Activated naive CD8-positive, alpha-beta T cell treated with anti-CD3 and anti-CD28 coated beads for 36 hours (primary cell): ENCODE results near the gene AMD1. TPM values are rescaled to one million over a fixed set of nuclear protein-coding genes. Genes with fewer than 3 reads are reported as not detected.

Source experiments
- DNase-seq: peaks from one replicate; pipeline ENCODE4 v3.0.0; 2021
- H3K27ac Mint-ChIP-seq: one replicate; pipeline ENCODE4 v1.8.0; 2022; ENCODE audit warnings: mild to moderate bottlenecking, moderate library complexity, mixed read lengths
- H3K27me3 Mint-ChIP-seq: one replicate; pipeline ENCODE4 v1.8.0; 2022; ENCODE audit warnings: mild to moderate bottlenecking, mixed read lengths
- H3K36me3 Mint-ChIP-seq: one replicate; pipeline ENCODE4 v1.8.0; 2021; ENCODE audit warnings: mild to moderate bottlenecking, mixed read lengths
- H3K4me1 Mint-ChIP-seq: one replicate; pipeline ENCODE4 v1.8.0; 2021; ENCODE audit warnings: mixed read lengths
- H3K4me3 Mint-ChIP-seq: one replicate; pipeline ENCODE4 v1.8.0; 2022; ENCODE audit warnings: mild to moderate bottlenecking, moderate library complexity, mixed read lengths
- H3K9me3 Mint-ChIP-seq: one replicate; pipeline ENCODE4 v1.8.0; 2022; ENCODE audit warnings: mixed read lengths
- total RNA-seq, 2 experiments: library from RNA; stranded (reverse); gene quantifications; one replicate each; pipeline ENCODE4 v1.2.3, GENCODE V29; 2021

Gene AMD1
- total RNA-seq, 2 experiments from 2014 or later: 113 to 117 TPM

DNA sequence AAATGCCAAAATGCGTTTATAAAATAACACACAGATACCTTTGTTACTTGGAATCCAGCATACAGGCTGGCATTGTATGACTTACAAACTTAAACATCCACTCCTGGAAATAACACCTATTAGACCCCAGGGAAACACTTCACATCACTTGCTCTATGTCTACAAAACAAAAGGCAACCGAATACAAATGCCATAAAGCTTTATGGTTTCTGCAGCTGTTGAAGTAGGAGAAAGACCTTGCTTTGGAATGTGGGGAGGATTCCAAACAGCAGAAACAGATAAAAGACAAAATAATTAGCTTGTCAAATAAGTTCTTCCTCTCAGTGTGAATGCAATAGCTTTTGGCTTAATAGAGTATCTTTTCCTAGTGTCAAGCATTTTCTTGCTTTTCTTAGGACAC, 9.8 kb upstream of the AMD1 start:
- Mint-ChIP-seq H3K27me3 (no peaks in the 10 kb centered on the region), H3K9me3 (no peaks in the 10 kb centered on the region), H3K4me3 (no peak overlapping the region), H3K4me1 (peaks cover 9% of the 10 kb centered on the region), H3K27ac (no peak overlapping the region), H3K36me3 (no peaks in the 10 kb centered on the region)
- DNase-seq: no peak

DNA sequence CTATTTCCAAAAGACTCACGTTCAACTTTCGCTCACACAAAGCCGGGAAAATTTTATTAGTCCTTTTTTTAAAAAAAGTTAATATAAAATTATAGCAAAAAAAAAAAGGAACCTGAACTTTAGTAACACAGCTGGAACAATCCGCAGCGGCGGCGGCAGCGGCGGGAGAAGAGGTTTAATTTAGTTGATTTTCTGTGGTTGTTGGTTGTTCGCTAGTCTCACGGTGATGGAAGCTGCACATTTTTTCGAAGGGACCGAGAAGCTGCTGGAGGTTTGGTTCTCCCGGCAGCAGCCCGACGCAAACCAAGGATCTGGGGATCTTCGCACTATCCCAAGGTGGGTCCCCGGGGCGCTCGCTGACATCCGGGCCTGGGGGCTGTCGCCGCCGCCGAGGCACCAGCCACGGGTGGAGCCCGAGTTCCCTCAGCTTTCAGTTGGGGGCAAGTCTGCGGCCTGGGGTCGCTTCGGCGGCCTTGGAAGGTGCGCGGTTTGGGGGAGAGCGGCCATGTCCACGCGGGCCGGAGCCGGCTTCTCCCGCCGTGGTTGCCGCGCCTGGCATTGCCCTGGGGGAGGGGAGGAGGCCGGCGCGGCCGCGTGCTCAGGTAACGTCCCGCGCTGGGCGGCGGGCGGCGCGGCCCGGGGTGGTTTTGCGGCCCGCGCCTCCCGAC, 429 bp downstream of the AMD1 start:
- peak overlapping the region; percentile 98 for H3K27ac Mint-ChIP-seq
- H3K4me3 Mint-ChIP-seq: peak overlapping the region; percentile 96
- H3K36me3 Mint-ChIP-seq: peaks cover 27% of the 10 kb centered on the region
- no peaks in the 10 kb centered on the region for H3K9me3 Mint-ChIP-seq
- H3K27me3 Mint-ChIP-seq: peaks cover 6% of the 10 kb centered on the region
- peak; percentile 53 for DNase-seq
- H3K4me1 Mint-ChIP-seq: peaks cover 30% of the 10 kb centered on the region

DNA sequence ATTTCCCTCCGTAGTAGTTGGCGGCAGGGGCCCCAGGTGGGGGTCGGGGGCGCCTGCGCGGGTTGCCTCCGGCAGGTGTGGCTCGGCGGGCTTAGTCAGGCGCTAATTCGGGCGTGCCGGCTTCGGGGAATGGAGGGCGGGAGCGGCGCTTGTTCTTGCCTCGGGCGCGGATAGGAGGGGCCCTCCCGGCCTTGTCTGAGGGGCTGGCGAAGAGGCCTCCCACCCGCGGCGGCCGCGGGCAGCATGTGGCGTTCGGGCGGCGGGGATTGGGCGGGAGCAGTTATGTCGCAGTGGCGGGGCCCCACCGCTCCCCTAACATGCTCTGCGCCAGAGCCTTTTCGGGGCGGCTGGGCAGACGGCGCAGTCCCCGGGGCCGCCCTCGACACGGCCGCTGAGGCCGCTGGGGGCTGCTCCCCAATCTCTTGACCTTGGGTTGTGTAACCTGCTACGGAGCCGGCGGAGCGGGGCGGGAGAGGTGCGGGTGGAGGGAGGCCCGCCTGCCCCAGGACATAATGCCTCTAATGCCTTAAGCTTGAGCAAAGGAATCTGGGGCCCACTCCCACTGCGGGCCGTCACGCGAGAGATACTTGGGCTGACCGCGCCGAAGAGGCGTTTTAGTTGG, 1.1 kb downstream of the AMD1 start:
- H3K9me3 Mint-ChIP-seq: no peaks in the 10 kb centered on the region
- H3K27ac Mint-ChIP-seq: peak overlapping the region; percentile 98
- peaks cover 32% of the 10 kb centered on the region for H3K36me3 Mint-ChIP-seq
- peaks cover 36% of the 10 kb centered on the region for H3K4me1 Mint-ChIP-seq
- peak; percentile 73 for DNase-seq
- H3K4me3 Mint-ChIP-seq: peak overlapping the region; percentile 96
- H3K27me3 Mint-ChIP-seq: peaks cover 6% of the 10 kb centered on the region

DNA sequence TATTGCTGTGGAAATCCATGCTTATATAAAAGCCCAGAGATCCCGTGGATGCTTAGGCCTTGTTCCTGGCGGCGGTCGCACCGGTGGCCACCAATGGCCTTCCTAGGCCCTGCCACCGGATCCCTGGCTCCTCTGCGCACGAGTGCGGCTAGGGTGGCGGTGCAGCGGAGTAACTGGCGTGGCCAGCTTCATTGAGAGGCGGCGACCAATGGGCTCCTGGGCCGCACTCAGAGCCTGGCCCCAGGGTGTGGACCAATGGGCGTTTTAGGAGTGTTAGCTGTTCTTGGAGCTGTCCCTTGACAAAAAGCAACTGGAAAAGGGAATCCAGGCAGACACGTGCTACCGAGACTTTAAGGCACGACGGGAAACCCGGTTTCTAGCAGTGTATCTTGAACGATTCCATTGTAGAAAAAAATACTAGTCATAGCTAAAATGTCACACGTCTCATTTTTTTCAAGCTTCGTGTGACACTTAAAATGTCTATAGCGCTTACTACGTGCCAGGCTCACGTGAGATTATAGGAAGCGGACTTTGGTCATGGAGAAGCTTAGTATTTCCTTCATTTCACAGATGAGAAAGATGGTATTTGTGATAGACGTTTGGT, 1.7 kb downstream of the AMD1 start:
- Mint-ChIP-seq H3K27me3 (peaks cover 6% of the 10 kb centered on the region), H3K9me3 (no peaks in the 10 kb centered on the region), H3K27ac (peak overlapping the region; percentile 98), H3K4me1 (peaks cover 42% of the 10 kb centered on the region), H3K36me3 (peaks cover 35% of the 10 kb centered on the region), H3K4me3 (peak overlapping the region; percentile 96)
- peak; percentile 76 for DNase-seq

DNA sequence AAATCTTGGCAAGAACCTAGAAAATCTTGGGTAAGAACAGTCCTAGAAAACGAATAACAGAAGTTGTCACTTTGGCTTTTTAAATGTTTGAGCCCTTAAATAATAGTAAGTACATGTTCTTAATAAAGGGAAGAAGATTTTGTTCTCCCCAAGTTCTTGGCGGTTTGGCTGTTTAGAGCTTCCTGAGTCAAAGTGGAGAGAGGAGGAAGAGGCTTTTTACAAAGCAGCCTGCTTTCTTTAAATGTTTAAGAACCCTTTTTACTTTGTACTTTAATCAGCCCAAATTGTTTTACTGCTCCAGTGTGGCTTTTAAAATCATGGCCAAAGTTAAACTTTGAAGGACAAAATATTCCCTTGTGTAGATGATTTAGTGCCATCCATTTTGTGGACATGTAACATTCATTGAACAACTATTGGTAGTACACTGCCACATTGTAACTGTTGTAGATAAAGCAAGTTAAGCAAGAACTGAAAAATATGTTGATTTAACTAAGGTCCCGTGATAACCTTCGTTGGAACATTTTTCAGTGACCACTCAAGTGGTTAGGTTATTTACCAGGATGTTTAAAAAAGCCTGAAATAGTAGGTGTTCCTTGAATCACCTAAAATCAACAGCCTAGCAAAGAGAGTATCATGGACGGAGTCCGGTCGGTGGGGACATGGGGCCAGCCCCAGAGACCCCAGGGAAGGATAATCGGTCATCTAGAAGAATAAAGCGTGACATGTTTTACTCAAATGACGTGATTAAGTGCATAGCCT, 2.4 kb downstream of the AMD1 start:
- H3K27ac Mint-ChIP-seq: peak overlapping the region; percentile 98
- peak overlapping the region; percentile 96 for H3K4me3 Mint-ChIP-seq
- H3K4me1 Mint-ChIP-seq: peaks cover 48% of the 10 kb centered on the region
- peaks cover 35% of the 10 kb centered on the region for H3K36me3 Mint-ChIP-seq
- peaks cover 6% of the 10 kb centered on the region for H3K27me3 Mint-ChIP-seq
- H3K9me3 Mint-ChIP-seq: no peaks in the 10 kb centered on the region
- DNase-seq: no peak

DNA sequence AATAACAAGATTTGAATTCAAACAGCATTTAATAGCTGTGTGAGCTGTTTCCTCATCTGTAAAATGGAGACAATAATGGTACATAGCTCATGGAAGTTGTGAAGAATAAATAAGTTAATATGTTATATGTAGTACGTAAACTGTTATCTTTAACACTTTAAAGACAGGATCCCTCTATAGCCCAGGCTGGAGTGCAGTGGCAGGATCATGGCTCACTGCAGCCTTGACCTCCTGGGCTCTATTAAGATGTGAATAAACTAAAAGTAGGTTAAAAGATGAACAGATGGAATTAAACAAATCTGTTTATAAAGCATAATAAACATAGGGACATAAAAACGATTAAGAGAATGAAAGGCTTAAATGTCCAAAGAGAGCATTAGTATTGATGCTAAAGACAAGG, 3.0 kb downstream of the AMD1 start:
- H3K36me3 Mint-ChIP-seq: peaks cover 40% of the 10 kb centered on the region
- H3K4me3 Mint-ChIP-seq: peak overlapping the region; percentile 96
- peaks cover 53% of the 10 kb centered on the region for H3K4me1 Mint-ChIP-seq
- H3K27me3 Mint-ChIP-seq: peaks cover 6% of the 10 kb centered on the region
- H3K9me3 Mint-ChIP-seq: no peaks in the 10 kb centered on the region
- no peak for DNase-seq
- peak overlapping the region; percentile 98 for H3K27ac Mint-ChIP-seq

DNA sequence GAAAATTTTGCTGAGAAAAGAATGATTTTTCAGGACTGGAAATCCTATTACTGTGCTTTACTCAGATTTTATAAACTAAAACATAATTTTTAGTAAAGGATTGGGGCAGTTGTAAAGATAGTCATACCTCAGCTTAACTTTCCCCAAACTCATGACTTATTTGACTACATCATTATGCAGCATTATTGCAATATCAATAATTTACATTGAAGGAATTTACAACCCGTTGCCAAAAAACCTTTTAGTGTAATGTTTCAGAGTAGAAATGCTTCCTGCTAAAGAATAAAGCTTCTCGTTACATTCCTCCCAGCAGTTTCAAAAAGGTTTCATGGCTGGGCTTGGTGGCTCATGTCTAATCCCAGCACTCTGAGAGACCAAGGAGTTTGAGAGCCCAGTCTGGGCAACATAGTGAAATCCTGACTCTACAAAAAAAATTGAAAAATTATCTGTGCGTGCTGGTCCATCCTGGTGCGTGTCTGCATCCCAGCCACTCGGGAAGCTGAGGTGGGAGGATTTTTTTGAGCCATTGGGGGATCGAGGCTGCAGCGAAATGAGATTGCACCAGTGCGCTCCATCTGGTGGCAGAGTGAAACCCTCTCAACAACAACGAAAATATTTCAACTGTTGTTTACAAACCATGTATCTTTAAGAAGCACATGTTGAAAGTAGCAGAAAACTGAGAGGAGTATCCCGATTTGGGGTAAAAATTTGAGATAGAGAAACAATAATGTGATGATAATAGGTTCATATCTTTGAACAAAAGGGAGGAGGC, 4.4 kb downstream of the AMD1 start:
- Mint-ChIP-seq H3K4me1 (peaks cover 60% of the 10 kb centered on the region), H3K27ac (peak overlapping the region; percentile 12), H3K4me3 (peak overlapping the region; percentile 96), H3K27me3 (peaks cover 6% of the 10 kb centered on the region), H3K9me3 (no peaks in the 10 kb centered on the region), H3K36me3 (peaks cover 48% of the 10 kb centered on the region)
- DNase-seq: peak; percentile 30

DNA sequence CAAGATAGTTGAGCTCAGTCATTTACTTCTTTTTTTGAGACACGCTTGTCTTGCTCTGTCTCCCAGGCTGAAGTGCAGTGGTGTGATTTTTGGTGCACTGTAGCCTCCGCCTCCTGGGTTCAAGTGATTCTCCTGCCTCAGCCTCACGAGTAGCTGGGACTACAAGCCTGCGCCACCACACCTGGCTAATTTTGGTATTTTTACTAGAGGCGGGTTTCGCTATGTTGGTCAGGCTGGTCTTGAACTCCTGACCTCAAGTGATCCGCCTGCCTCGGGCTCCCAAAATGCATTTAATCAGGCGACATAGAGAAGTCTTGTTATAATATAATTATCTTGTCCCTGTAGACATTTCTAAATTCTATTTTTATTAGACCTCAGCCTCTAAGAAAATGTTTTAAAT, 6.1 kb downstream of the AMD1 start:
- Mint-ChIP-seq H3K9me3 (no peaks in the 10 kb centered on the region), H3K4me3 (peak overlapping the region; percentile 63), H3K4me1 (peaks cover 75% of the 10 kb centered on the region), H3K27me3 (no peaks in the 10 kb centered on the region), H3K27ac (no peak overlapping the region), H3K36me3 (peaks cover 54% of the 10 kb centered on the region)
- DNase-seq: no peak

DNA sequence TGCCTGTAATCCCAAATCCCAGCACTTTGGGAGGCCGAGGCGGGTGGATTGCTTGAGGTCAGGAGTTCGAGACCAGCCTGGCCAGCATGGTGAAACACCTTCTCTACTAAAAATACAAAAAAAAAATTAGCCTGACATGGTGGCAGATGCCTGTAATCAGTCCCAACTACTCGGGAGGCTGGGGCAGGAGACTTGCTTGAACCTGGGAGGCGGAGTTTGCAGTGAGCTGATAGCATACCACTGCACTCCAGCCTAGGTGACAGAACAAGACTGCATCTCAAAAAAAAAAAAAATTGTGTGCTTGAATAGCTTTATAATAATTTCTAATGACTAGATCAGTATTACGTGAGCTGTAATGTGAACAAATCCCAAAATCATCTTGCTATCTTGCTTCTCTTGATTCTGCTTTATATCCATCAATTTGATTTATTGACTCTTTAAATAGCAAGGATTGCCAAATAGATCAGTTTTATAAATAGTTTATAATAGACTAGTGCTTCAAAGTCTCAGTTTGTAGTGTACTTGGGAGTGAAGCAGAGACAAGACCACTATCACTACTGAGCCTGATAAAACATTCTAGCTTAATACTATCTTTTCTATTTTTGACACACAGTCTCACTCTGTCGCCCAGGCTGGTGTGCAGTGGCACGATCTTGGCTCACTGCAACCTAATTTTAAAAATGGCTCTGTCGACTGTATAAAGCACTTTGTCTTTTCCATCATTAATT, 7.1 kb downstream of the AMD1 start:
- peaks cover 44% of the 10 kb centered on the region for H3K36me3 Mint-ChIP-seq
- H3K4me3 Mint-ChIP-seq: peak overlapping the region; percentile 30
- H3K4me1 Mint-ChIP-seq: peaks cover 82% of the 10 kb centered on the region
- no peak for DNase-seq
- no peak overlapping the region for H3K27ac Mint-ChIP-seq
- no peaks in the 10 kb centered on the region for H3K27me3 Mint-ChIP-seq
- H3K9me3 Mint-ChIP-seq: no peaks in the 10 kb centered on the region

DNA sequence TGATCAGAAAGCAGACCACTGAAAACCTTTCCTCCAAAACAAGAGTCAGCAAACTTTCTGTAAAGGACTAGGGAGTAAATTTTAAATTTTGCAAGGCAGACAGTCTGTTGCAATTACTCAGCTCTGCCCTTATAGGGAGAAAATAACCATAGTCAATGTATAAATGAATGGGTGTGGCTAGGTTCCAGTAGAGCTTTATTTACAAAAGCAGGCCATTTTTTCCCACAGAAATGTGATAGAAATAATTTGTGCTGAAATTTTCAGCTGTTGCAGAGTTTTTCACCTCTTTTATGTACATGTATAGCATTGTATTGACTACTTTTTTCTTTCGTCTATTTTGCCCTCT, 7.7 kb downstream of the AMD1 start:
- no peaks in the 10 kb centered on the region for H3K27me3 Mint-ChIP-seq
- no peak overlapping the region for H3K27ac Mint-ChIP-seq
- peaks cover 39% of the 10 kb centered on the region for H3K36me3 Mint-ChIP-seq
- H3K4me3 Mint-ChIP-seq: peak overlapping the region; percentile 1
- peaks cover 82% of the 10 kb centered on the region for H3K4me1 Mint-ChIP-seq
- DNase-seq: no peak
- no peaks in the 10 kb centered on the region for H3K9me3 Mint-ChIP-seq

DNA sequence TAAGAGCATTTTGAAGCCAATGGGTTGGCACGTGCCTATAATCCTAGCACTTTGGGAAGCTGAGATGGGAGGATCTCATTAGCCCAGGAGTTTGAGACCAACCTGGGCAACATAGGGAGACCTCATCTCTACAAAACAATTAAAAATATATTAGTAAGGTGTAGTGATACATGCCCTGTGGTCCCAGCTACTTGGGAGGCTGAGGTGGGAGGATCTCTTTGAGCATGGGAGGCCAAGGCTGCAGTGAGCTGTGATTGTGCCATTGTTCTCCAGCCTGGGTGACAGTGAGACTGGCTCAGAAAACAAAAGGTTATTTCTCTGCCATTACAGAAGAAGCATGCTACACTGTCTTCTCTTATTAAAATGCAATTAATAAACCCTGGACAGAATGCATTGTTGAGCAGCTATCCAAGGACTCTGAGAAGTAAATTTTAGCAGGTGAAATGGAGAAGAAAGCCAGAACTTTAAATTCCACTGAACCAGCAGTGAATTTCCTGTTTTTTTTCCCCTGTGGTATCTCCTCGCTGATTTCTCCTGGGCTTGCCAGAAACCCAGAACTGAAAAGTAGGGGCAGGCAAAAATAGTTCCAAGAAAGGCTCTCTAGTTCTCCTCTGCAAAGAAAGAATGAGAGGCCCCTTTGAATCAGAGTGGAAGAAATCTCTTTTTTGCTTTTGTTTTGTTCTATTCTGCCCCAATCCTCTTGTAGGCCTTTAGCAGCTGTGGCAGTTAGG, 8.4 kb downstream of the AMD1 start:
- H3K4me1 Mint-ChIP-seq: peaks cover 82% of the 10 kb centered on the region
- no peaks in the 10 kb centered on the region for H3K27me3 Mint-ChIP-seq
- H3K36me3 Mint-ChIP-seq: peaks cover 37% of the 10 kb centered on the region
- H3K27ac Mint-ChIP-seq: peak overlapping the region; percentile 6
- H3K9me3 Mint-ChIP-seq: no peaks in the 10 kb centered on the region
- DNase-seq: no peak
- no peak overlapping the region for H3K4me3 Mint-ChIP-seq

DNA sequence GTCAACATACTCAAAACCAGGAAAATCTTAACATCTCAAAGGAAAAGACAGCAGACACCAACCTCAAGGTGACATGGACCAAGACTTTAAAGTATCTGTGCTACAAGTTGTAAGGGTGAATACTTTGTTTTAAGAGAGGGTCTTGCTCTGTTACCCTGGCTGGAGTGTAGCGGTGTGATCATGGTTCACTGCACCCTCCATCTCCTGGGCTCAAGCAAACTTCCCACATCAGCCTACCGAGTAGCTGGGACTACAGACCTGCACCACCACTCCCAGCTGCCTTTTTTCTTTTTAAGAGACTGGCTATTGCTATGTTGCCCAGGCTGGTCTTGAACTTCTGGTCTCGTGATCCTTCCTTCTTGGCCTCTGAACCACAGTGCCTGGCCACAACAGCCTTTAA, 9.7 kb downstream of the AMD1 start:
- no peaks in the 10 kb centered on the region for H3K9me3 Mint-ChIP-seq
- peak overlapping the region; percentile 46 for H3K27ac Mint-ChIP-seq
- peaks cover 32% of the 10 kb centered on the region for H3K36me3 Mint-ChIP-seq
- DNase-seq: no peak
- H3K4me1 Mint-ChIP-seq: peaks cover 70% of the 10 kb centered on the region
- no peak overlapping the region for H3K4me3 Mint-ChIP-seq
- no peaks in the 10 kb centered on the region for H3K27me3 Mint-ChIP-seq

DNA sequence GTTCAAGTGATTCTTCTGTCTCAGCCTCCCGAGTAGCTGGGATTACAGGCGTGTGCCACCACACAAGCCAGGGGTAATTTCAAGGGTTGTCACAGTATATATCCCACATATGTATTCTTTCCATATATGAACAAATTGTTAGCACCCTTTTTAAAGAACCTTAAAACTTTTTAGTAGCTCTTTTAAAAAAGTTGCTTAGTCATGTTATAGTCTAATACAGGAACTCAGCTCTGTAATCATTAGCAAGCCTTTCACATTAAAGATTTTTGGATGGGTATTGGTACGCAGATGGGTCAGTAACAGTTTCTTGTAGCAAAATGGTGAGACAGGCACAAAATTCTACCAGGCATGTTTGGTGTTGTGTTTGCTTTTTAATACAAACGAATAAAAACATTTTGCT, 10.9 kb downstream of the AMD1 start:
- Mint-ChIP-seq H3K9me3 (no peaks in the 10 kb centered on the region), H3K4me1 (peaks cover 61% of the 10 kb centered on the region), H3K36me3 (peaks cover 25% of the 10 kb centered on the region), H3K27ac (no peak overlapping the region), H3K27me3 (no peaks in the 10 kb centered on the region), H3K4me3 (no peak overlapping the region)
- no peak for DNase-seq
